H1 (cell line): ENCODE data around the gene MPIG6B.

Source experiments
- BCL11A ChIP-seq, 2 experiments: IDR thresholded peaks; one replicate each; pipeline ENCODE4 v1.6.1; 2011; ENCODE audit warnings: low read depth in 2 of 2, low read length in 2 of 2, mild to moderate bottlenecking in 2 of 2
- CREB1 ChIP-seq: IDR thresholded peaks from 2 replicates; pipeline ENCODE4 v1.6.1; 2012; ENCODE audit warnings: inconsistent platforms
- CTCF ChIP-seq, 3 experiments: IDR thresholded peaks; 1 replicate in 2 of 3; 2 replicates in 1 of 3; pipeline versions ENCODE4 v1.5.1 to v1.6.1; 2011; ENCODE audit warnings: low read length in 3 of 3, mild to moderate bottlenecking in 3 of 3, inconsistent platforms in 2 of 3, low read depth in 1 of 3, moderate library complexity in 1 of 3; ENCODE audit not compliant: insufficient read depth in 1 of 3; ENCODE audit errors: control extremely low read depth in 1 of 3
- EZH2 ChIP-seq: fragments of 200-600 bp; sonication (generic); IDR thresholded peaks from 2 replicates; pipeline ENCODE4 v1.7.1; 2012; ENCODE audit warnings: low read depth, mild to moderate bottlenecking, moderate library complexity, low read length, inconsistent platforms; ENCODE audit not compliant: severe bottlenecking
- FOSL1 ChIP-seq: IDR thresholded peaks from 2 replicates; pipeline ENCODE4 v1.6.1; 2011; ENCODE audit warnings: mild to moderate bottlenecking, low read depth, low read length, moderate library complexity; ENCODE audit not compliant: insufficient read depth
- HDAC6 ChIP-seq: IDR thresholded peaks from one replicate; pipeline ENCODE4 v1.7.1; 2012; ENCODE audit warnings: low read depth, mild to moderate bottlenecking, inconsistent platforms, low read length, moderate library complexity
- KDM5A ChIP-seq: fragments of 200-600 bp; IDR thresholded peaks from 2 replicates; pipeline ENCODE4 v1.7.1; 2012; ENCODE audit warnings: mild to moderate bottlenecking, low read length, inconsistent platforms, mixed read lengths
- POLR2A ChIP-seq, 2 experiments: IDR thresholded peaks; 1 replicate in 1 of 2; 2 replicates in 1 of 2; pipeline ENCODE4 v1.6.1; 2011; ENCODE audit warnings: low read depth in 2 of 2, low read length in 2 of 2, mild to moderate bottlenecking in 2 of 2; ENCODE audit errors: control extremely low read depth in 1 of 2
- POLR2AphosphoS5 ChIP-seq: IDR thresholded peaks from 2 replicates; pipeline ENCODE4 v1.6.1; 2011; ENCODE audit warnings: low read depth, low read length
- TAF1 ChIP-seq: IDR thresholded peaks from 2 replicates; pipeline ENCODE4 v1.6.1; 2011; ENCODE audit warnings: mild to moderate bottlenecking, low read depth, low read length

- TF ChIP-seq CTCF (IDR thresholded peaks at IDR 0.05; ENCODE audit: control extremely low read depth in 1 of 3, insufficient read depth in 1 of 3, low read depth in 1 of 3, low read length in 3 of 3): peak; percentile 78 to 85 (median 83)
- no peak for TF ChIP-seq HDAC6
- TF ChIP-seq BCL11A (IDR thresholded peaks at IDR 0.05; ENCODE audit: low read depth in 2 of 2, low read length in 2 of 2): no peak
- no peak for TF ChIP-seq POLR2A (IDR thresholded peaks at IDR 0.05; ENCODE audit: control extremely low read depth in 1 of 2, low read depth in 2 of 2, low read length in 2 of 2)
- TF ChIP-seq FOSL1: no peak
- no peak for TF ChIP-seq POLR2AphosphoS5
- TF ChIP-seq EZH2: no peak
- no peak for TF ChIP-seq KDM5A
- no peak; the same call in 1 of the 2 replicates for TF ChIP-seq CREB1
- TF ChIP-seq TAF1: no peak
Observed at GRCh38 chr6:31680226-31681134, 42.7 kb upstream of the MPIG6B start, which contains the start of gene LY6G5C.
